Measurements from ENCODE around the gene CAMSAP2.

DNA sequence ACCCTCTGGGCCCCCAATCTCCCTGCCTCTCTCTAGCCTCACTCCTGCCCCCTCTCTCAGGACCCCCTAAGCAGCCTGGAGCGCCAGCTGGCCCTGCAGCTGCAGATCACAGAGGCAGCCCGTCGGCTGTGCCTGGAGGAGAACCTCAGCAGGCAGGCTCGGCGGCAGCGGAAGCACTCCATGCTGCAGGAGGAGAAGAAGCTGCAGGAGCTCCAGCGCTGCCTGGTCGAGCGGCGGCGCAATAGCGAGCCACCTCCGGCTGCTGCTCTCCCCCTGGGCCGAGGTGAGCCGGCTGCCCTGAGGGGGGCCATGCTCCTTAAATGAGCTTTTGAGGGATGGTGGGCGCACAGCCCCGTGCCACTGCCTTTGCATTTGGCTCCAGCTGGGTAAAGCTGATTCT is 162.2 kb downstream of the CAMSAP2 start:
- TF ChIP-seq ZNF416 (tag by site-specific recombination; IDR thresholded peaks at IDR 0.05) (no peak), ZNF561 (tag by site-specific recombination; IDR thresholded peaks at IDR 0.05; ENCODE audit: borderline replicate concordance) (no peak), ZNF776 (tag by site-specific recombination; IDR thresholded peaks at IDR 0.05; ENCODE audit: borderline replicate concordance) (no peak), SP3 (tag by site-specific recombination; IDR thresholded peaks at IDR 0.05) (no peak)
- TF ChIP-seq, protein P1, sequence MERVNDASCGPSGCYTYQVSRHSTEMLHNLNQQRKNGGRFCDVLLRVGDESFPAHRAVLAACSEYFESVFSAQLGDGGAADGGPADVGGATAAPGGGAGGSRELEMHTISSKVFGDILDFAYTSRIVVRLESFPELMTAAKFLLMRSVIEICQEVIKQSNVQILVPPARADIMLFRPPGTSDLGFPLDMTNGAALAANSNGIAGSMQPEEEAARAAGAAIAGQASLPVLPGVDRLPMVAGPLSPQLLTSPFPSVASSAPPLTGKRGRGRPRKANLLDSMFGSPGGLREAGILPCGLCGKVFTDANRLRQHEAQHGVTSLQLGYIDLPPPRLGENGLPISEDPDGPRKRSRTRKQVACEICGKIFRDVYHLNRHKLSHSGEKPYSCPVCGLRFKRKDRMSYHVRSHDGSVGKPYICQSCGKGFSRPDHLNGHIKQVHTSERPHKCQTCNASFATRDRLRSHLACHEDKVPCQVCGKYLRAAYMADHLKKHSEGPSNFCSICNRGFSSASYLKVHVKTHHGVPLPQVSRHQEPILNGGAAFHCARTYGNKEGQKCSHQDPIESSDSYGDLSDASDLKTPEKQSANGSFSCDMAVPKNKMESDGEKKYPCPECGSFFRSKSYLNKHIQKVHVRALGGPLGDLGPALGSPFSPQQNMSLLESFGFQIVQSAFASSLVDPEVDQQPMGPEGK (tag by site-specific recombination; IDR thresholded peaks at IDR 0.05): no peak
